Activated naive CD4-positive, alpha-beta T cell treated with anti-CD3 and anti-CD28 coated beads for 36 hours (primary cell): Measurements from ENCODE around the gene OR6B3. TPM values are rescaled to one million over a fixed set of nuclear protein-coding genes. Genes with fewer than 3 reads are reported as not detected.

ENCODE experiments used
- CTCF ChIA-PET: fragments of 350-600 bp; sonication (Branson Sonifier 250); formaldehyde crosslinking; loops from one replicate; lab custom pipeline; 2021; ENCODE audit warnings: antibody characterized with exemption; lab: Charles Lee
- DNase-seq: peaks from one replicate; pipeline ENCODE4 v3.0.0-alpha.2; 2020
- H3K27ac Mint-ChIP-seq: one replicate; pipeline ENCODE4 v1.8.0; 2021; ENCODE audit warnings: mild to moderate bottlenecking, mixed read lengths
- H3K27me3 Mint-ChIP-seq: one replicate; pipeline ENCODE4 v1.8.0; 2021; ENCODE audit warnings: low read depth, mixed read lengths
- H3K36me3 Mint-ChIP-seq: one replicate; pipeline ENCODE4 v1.8.0; 2021; ENCODE audit warnings: low read depth, mixed read lengths
- H3K4me1 Mint-ChIP-seq: one replicate; pipeline ENCODE4 v1.8.0; 2021; ENCODE audit warnings: low read depth, mixed read lengths
- H3K4me3 Mint-ChIP-seq: one replicate; pipeline ENCODE4 v1.8.0; 2021; ENCODE audit warnings: mild to moderate bottlenecking, moderate library complexity, mixed read lengths
- H3K9me3 Mint-ChIP-seq: one replicate; pipeline ENCODE4 v1.8.0; 2021; ENCODE audit warnings: mixed read lengths
- intact Hi-C: fragments of 100-400 bp; cut with micrococcal nuclease; formaldehyde crosslinking; loops from one replicate; pipeline ENCODE4 v1.15.1; 2023
- total RNA-seq, 2 experiments: library from RNA; stranded (reverse); gene quantifications; one replicate each; pipeline ENCODE4 v1.2.3, GENCODE V29; 2021

The OR6B3 gene
- not detected for total RNA-seq

GRCh38 chr2:240053173-240054155 is at the start of gene OR6B3:
TSS of gene OR6B3 (minus strand) at chr2:240053521.
- DNase-seq: no peak
- peaks cover 41% of the 10 kb centered on the region for H3K27me3 Mint-ChIP-seq
- no peaks in the 10 kb centered on the region for H3K9me3 Mint-ChIP-seq
- H3K36me3 Mint-ChIP-seq: no peaks in the 10 kb centered on the region
- H3K4me3 Mint-ChIP-seq: no peak within 1 kb of the TSS
- H3K4me1 Mint-ChIP-seq: no peaks in the 10 kb centered on the region
- CTCF ChIA-PET: no interaction called here
- no peak within 1 kb of the TSS for H3K27ac Mint-ChIP-seq
- intact Hi-C loops: no loop called here

GRCh38 chr2:240098349-240098748 is 45.0 kb upstream of the OR6B3 start:
- DNase-seq: no peak
- intact Hi-C loops: no loop called here
- peaks cover 3% of the 10 kb centered on the region for H3K36me3 Mint-ChIP-seq
- peaks cover 3% of the 10 kb centered on the region for H3K9me3 Mint-ChIP-seq
- CTCF ChIA-PET: interaction anchor here (1.0 kb wide), 1 partner anchor 37 kb away, joined by 3 read pairs; no protein-coding TSS in a partner anchor
- no peak overlapping the region for H3K27ac Mint-ChIP-seq
- no peak overlapping the region for H3K4me3 Mint-ChIP-seq
- H3K4me1 Mint-ChIP-seq: no peaks in the 10 kb centered on the region
- peaks cover 67% of the 10 kb centered on the region for H3K27me3 Mint-ChIP-seq

GRCh38 chr2:240095556-240096523 is 42.5 kb upstream of the OR6B3 start:
- Mint-ChIP-seq H3K36me3 (peaks cover 3% of the 10 kb centered on the region), H3K27ac (no peak overlapping the region), H3K27me3 (peaks cover 72% of the 10 kb centered on the region), H3K4me3 (no peak overlapping the region), H3K4me1 (no peaks in the 10 kb centered on the region), H3K9me3 (peaks cover 3% of the 10 kb centered on the region)
- DNase-seq: no peak
- intact Hi-C loops: no loop called here
- CTCF ChIA-PET: no interaction called here

DNA sequence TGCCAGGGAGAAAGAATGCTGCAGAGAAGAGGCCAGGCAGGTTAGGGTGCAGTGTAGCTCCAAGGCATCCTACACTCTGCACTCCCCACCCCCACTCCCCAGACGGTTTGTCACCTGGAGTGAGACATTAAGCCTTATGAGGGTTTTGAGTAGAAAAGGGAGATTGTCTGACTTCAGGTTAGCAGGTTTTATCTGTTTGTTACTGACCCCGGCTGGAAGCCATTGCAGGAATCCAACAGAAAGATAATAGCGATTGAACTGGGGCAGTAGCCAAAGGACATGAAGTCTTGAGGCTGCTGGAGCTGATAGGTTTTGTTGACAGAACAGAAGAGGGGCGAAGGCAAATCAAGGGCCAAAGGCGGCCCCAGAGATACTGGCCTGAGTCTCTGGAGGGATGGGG is 36.0 kb upstream of the OR6B3 start:
- peaks cover 32% of the 10 kb centered on the region for H3K27me3 Mint-ChIP-seq
- CTCF ChIA-PET: no interaction called here

GRCh38 chr2:240086563-240086962 is 33.2 kb upstream of the OR6B3 start:
- Mint-ChIP-seq H3K36me3 (no peaks in the 10 kb centered on the region), H3K27me3 (peaks cover 19% of the 10 kb centered on the region), H3K4me3 (no peak overlapping the region), H3K9me3 (peaks cover 14% of the 10 kb centered on the region), H3K27ac (no peak overlapping the region), H3K4me1 (no peaks in the 10 kb centered on the region)
- intact Hi-C loops: no loop called here
- CTCF ChIA-PET: no interaction called here
- DNase-seq: no peak

More for the DNA sequence above, 36.0 kb upstream of the OR6B3 start:
- no peak overlapping the region for H3K4me3 Mint-ChIP-seq
- DNase-seq: no peak
- H3K36me3 Mint-ChIP-seq: no peaks in the 10 kb centered on the region
- H3K9me3 Mint-ChIP-seq: peaks cover 14% of the 10 kb centered on the region
- H3K27ac Mint-ChIP-seq: no peak overlapping the region
- intact Hi-C loops: no loop called here
- H3K4me1 Mint-ChIP-seq: no peaks in the 10 kb centered on the region

DNA sequence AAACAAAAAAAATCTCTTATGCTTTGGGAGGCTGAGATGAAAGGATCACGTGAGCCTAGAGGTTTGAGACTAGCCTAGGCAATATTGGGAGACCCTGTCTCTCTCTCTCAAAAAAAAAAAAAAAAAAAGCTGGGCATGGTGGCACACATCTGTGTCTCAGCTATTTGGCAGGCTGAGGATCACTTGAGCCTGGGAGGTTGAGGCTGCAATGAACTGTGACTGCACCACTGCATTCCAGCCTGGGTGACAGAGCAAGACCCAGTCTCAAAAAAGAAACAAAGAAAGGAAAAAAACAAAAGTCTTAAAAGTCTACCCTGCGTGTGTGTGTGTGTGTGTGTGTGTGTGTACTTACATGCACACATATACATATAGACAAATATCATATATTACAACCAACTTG is 25.3 kb upstream of the OR6B3 start:
- peaks cover 8% of the 10 kb centered on the region for H3K27me3 Mint-ChIP-seq
- intact Hi-C loops: no loop called here

GRCh38 chr2:240077442-240077841 is 24.1 kb upstream of the OR6B3 start:
- no peak overlapping the region for H3K27ac Mint-ChIP-seq
- H3K36me3 Mint-ChIP-seq: peaks cover 4% of the 10 kb centered on the region
- CTCF ChIA-PET: no interaction called here
- no peak for DNase-seq
- intact Hi-C loops: no loop called here
- H3K27me3 Mint-ChIP-seq: peaks cover 3% of the 10 kb centered on the region
- no peak overlapping the region for H3K4me3 Mint-ChIP-seq
- no peaks in the 10 kb centered on the region for H3K4me1 Mint-ChIP-seq
- H3K9me3 Mint-ChIP-seq: peaks cover 15% of the 10 kb centered on the region

More for the DNA sequence above, 25.3 kb upstream of the OR6B3 start:
- CTCF ChIA-PET: interaction anchor here (0.6 to 0.7 kb wide), 2 partner anchors 72 to 144 kb away, joined by 3 to 4 read pairs; no protein-coding TSS in a partner anchor
- no peak for DNase-seq
- Mint-ChIP-seq H3K4me1 (no peaks in the 10 kb centered on the region), H3K27ac (no peak overlapping the region), H3K9me3 (peaks cover 15% of the 10 kb centered on the region), H3K36me3 (peaks cover 4% of the 10 kb centered on the region), H3K4me3 (no peak overlapping the region)

DNA sequence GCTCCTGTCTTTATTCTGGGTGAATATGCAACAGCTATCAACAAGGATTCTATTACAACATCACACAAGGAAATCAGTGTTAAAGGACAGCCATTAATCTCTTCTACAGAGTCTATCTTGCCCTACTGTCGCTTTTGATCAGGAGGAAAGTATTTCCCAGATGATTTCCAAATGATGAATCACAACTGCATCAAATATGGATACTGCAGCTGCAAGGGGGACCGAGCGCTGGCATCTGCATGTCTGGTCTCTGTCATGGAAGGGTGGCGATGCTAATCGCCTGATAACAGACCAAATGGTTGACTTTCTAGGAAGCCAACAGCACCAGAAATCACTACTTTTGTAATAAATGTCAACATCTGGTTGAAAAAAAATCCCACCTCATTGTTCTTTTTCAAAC is 21.2 kb upstream of the OR6B3 start:
- DNase-seq: no peak
- Mint-ChIP-seq H3K27ac (no peak overlapping the region), H3K4me1 (no peaks in the 10 kb centered on the region), H3K9me3 (peaks cover 15% of the 10 kb centered on the region), H3K27me3 (peaks cover 10% of the 10 kb centered on the region), H3K36me3 (peaks cover 4% of the 10 kb centered on the region), H3K4me3 (no peak overlapping the region)
- CTCF ChIA-PET: interaction anchor here (2.4 kb wide), 1 partner anchor 13 kb away, joined by 12 read pairs; no protein-coding TSS in a partner anchor
- intact Hi-C loops: no loop called here

GRCh38 chr2:240070907-240071306 is 17.6 kb upstream of the OR6B3 start:
- DNase-seq: no peak
- CTCF ChIA-PET: interaction anchor here (2.2 kb wide), 1 partner anchor 10 kb away, joined by 9 read pairs; no protein-coding TSS in a partner anchor
- H3K27me3 Mint-ChIP-seq: peaks cover 18% of the 10 kb centered on the region
- H3K9me3 Mint-ChIP-seq: peaks cover 2% of the 10 kb centered on the region
- no peaks in the 10 kb centered on the region for H3K36me3 Mint-ChIP-seq
- no peaks in the 10 kb centered on the region for H3K4me1 Mint-ChIP-seq
- intact Hi-C loops: no loop called here
- H3K4me3 Mint-ChIP-seq: no peak overlapping the region
- H3K27ac Mint-ChIP-seq: no peak overlapping the region

DNA sequence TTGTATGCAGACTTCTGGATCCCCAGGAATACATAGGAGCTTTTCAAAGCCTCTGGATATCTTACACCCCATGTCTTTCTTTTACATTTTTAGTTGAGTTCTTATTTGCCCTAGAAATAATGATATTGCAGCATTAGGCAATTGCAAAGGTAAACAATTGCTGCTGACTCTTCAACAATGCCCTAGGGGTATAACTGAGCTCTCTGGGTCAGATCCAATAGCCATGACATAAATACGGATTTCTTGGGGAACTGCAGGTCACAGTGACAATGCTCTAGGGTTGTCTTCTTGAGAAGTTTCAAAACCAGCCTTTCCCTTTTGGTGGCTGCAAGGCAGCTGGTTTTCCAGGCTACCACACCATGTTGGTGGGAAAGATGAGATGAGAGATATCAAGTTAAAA is 16.5 kb upstream of the OR6B3 start:
- Mint-ChIP-seq H3K27me3 (peaks cover 19% of the 10 kb centered on the region), H3K9me3 (peaks cover 2% of the 10 kb centered on the region), H3K4me3 (no peak overlapping the region), H3K4me1 (no peaks in the 10 kb centered on the region), H3K36me3 (no peaks in the 10 kb centered on the region), H3K27ac (no peak overlapping the region)
- intact Hi-C loops: no loop called here
- no peak for DNase-seq
- CTCF ChIA-PET: interaction anchor here (0.8 to 2.2 kb wide), 2 partner anchors 8 to 136 kb away, joined by 3 to 9 read pairs; no protein-coding TSS in a partner anchor

GRCh38 chr2:240068193-240068592 is 14.9 kb upstream of the OR6B3 start:
- peaks cover 19% of the 10 kb centered on the region for H3K27me3 Mint-ChIP-seq
- CTCF ChIA-PET: interaction anchor here (0.7 kb wide), 1 partner anchor 546 kb away, joined by 3 read pairs; no protein-coding TSS in a partner anchor

GRCh38 chr2:240066489-240066888 is 13.2 kb upstream of the OR6B3 start:
- Mint-ChIP-seq H3K27ac (no peak overlapping the region), H3K4me3 (no peak overlapping the region), H3K4me1 (no peaks in the 10 kb centered on the region), H3K27me3 (peaks cover 19% of the 10 kb centered on the region), H3K36me3 (no peaks in the 10 kb centered on the region), H3K9me3 (peaks cover 2% of the 10 kb centered on the region)
- DNase-seq: no peak
- CTCF ChIA-PET: interaction anchor here (0.8 to 2.3 kb wide), 2 partner anchors 72 to 76 kb away, joined by 3 to 13 read pairs; no protein-coding TSS in a partner anchor
- intact Hi-C loops: no loop called here

More at GRCh38 chr2:240068193-240068592, 14.9 kb upstream of the OR6B3 start:
- no peak for DNase-seq
- Mint-ChIP-seq H3K27ac (no peak overlapping the region), H3K36me3 (no peaks in the 10 kb centered on the region), H3K9me3 (peaks cover 2% of the 10 kb centered on the region), H3K4me1 (no peaks in the 10 kb centered on the region), H3K4me3 (no peak overlapping the region)
- intact Hi-C loops: no loop called here
